Gastrocnemius medialis (tissue), 4 donors: Measurements from ENCODE around the gene SHC1.

Source experiments
- POLR2A ChIP-seq, 2 donors: fragments of 450-650 bp; IDR thresholded peaks; one replicate each; pipeline ENCODE4 v1.6.1; 2017; ENCODE audit warnings: antibody characterized with exemption in 2 of 2, mild to moderate bottlenecking in 2 of 2, moderate library complexity in 2 of 2
- TF ChIP-seq, protein P1 (sequence below), 5 experiments: fragments of 450-650 bp in 3 of 5; fragments of 200-600 bp in 2 of 5; sonication (generic) in 2 of 5; IDR thresholded peaks in 4 of 5; conservative IDR thresholded peaks in 1 of 5; 1 replicate in 4 of 5; 2 replicates in 1 of 5; pipeline ENCODE4 v1.5.1; 2016 to 2019; ENCODE audit warnings: antibody characterized with exemption in 5 of 5, mild to moderate bottlenecking in 3 of 5, moderate library complexity in 3 of 5

- TF ChIP-seq POLR2A (IDR thresholded peaks at IDR 0.05) = no peak
- TF ChIP-seq, protein P1, sequence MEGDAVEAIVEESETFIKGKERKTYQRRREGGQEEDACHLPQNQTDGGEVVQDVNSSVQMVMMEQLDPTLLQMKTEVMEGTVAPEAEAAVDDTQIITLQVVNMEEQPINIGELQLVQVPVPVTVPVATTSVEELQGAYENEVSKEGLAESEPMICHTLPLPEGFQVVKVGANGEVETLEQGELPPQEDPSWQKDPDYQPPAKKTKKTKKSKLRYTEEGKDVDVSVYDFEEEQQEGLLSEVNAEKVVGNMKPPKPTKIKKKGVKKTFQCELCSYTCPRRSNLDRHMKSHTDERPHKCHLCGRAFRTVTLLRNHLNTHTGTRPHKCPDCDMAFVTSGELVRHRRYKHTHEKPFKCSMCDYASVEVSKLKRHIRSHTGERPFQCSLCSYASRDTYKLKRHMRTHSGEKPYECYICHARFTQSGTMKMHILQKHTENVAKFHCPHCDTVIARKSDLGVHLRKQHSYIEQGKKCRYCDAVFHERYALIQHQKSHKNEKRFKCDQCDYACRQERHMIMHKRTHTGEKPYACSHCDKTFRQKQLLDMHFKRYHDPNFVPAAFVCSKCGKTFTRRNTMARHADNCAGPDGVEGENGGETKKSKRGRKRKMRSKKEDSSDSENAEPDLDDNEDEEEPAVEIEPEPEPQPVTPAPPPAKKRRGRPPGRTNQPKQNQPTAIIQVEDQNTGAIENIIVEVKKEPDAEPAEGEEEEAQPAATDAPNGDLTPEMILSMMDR (IDR thresholded peaks at IDR 0.05 in 4 of 5, conservative IDR thresholded peaks at IDR 0.05 in 1 of 5) = no peak
Measured at GRCh38 chr1:155016231-155016831, 45.8 kb upstream of the SHC1 start.
